GM18511 (cell line): Measurements from ENCODE around the gene FPGS.

ENCODE experiments used
- ATAC-seq: cut with Tn5 transposase; IDR thresholded peaks from one replicate; pipeline ENCODE4 v1.9.1; 2021; ENCODE audit warnings: mild to moderate bottlenecking, moderate library complexity; ENCODE audit not compliant: unreplicated experiment

FPGS gene

DNA sequence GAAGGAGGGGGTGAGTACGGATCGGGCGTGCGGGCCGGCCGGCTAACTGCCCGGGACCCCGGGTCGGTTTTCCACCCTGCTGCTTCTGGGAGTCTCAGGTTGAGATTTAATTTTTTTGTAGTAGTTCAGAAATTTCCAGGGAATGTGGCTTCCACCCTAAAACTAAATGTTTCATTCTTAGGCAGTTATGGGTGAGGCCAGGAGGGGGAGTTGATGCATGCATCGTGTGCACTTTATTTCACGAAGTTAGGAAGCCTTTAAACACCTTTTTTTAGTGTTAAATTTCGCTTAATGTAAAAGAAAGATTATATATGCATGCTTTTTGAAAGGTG lies 15.9 kb upstream of the FPGS start:
- no peak for ATAC-seq

DNA sequence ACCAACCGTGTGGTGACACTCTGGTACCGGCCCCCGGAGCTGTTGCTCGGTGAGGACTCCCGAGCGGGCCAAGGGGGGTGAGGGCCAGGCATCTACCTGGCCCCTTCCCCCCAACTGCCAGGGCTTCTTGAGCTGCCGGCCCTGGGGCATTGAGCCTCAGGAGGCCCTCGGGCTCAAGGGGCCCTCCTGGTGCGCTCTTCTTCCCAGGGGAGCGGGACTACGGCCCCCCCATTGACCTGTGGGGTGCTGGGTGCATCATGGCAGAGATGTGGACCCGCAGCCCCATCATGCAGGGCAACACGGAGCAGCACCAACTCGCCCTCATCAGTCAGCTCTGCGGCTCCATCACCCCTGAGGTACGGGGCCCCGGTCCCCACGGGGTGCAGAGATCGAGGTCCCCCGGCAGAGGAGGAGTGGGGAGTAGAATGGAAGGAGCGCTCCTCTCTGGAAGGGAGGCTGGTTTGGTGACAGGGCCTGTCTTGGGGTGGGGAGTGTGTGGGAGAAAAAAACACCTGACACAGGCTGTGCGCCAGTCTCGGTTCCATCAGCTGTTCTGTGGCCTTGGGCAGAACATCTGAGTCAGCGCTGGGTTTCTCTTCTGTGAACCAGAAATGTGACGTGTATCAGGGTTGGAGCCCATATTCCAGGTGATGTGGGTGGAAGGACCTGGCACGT lies 14.2 kb upstream of the FPGS start:
- no peak for ATAC-seq

DNA sequence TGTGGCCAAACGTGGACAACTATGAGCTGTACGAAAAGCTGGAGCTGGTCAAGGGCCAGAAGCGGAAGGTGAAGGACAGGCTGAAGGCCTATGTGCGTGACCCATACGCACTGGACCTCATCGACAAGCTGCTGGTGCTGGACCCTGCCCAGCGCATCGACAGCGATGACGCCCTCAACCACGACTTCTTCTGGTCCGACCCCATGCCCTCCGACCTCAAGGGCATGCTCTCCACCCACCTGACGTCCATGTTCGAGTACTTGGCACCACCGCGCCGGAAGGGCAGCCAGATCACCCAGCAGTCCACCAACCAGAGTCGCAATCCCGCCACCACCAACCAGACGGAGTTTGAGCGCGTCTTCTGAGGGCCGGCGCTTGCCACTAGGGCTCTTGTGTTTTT lies 13.5 kb upstream of the FPGS start:
- ATAC-seq = no peak

DNA sequence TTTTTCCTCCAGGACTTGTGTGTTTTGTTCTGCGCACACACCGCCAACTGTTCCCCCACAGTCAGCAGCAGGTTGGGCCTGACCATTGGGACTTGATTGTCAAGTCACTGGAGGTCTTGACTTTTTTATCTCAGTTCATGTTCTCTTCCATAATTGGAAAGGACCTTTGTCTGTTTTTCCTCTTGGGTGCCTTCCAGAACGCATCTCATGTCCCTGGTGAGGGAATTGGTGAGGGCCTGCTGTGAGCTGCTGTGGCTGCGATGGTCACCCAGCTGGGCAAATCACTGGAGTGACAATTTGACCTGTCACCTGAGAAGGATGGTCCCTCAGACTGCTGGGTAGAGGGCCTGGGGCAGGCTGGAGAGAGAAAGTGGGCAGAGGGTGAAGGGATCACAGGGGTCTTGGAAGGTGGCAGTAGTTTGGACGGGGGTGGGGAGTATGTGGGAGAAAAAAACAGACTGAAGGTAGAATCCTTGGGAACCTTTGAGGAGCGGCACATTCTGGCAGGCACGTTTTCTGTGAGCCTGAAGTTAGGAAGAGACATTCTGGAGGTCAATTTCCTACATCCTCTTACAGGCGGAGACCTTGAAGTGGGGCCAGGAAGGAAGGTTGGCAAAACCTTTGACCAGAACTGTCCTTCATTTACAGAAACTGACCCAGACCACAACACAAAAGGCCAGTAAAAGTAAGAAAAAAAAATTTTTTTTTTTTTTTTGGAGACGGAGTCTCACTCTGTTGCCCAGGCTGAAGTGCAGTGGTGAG lies 12.4 kb upstream of the FPGS start:
- ATAC-seq = no peak

DNA sequence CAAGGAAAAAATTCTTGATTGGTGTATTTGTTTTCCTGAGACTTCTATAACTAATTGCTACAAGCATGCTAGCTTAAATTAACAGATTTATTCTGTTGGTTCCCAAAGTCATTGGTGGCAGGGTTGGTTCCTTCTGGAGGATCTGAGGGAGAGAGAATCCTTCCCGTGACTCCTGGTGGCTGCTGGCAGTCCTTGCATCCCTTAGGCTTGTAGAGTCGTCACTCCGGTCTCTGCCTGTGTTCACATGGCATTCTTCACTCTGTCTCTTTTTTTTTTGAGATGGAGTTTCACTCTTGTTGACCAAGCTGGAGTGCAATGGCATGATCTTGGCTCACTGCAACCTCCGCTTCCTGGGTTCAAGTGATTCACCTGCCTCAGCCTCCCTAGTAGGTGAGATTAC lies 11.6 kb upstream of the FPGS start:
- no peak for ATAC-seq

DNA sequence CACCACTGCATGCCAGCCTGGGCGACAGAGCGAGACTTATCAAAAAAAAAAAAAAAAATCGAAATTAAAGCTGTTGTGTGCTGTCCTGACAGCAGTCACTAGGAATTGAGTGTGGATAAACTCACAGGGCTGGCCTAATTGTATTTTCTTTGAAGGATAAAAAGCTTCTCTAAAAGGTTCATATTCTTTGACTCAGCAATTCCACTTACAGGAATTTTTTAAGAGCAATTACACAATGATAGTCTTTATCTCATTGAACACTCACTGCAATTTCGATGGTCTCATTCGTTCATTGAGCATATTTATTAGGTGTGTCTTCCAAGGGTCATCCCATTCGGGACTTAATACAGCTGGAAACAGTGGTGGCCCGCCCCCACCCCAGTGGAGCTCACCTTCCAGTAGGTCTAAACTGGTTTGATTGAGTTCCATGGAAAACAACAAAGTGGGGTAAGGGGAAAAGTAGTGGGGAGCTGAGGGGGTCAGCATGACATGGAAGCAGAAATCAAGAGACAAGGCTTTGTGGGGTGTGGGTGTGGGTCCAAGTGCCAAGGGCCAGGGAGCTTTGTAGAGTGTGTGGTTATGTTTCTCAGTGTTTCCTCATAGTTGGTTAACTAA lies 10.2 kb upstream of the FPGS start:
- ATAC-seq = no peak

DNA sequence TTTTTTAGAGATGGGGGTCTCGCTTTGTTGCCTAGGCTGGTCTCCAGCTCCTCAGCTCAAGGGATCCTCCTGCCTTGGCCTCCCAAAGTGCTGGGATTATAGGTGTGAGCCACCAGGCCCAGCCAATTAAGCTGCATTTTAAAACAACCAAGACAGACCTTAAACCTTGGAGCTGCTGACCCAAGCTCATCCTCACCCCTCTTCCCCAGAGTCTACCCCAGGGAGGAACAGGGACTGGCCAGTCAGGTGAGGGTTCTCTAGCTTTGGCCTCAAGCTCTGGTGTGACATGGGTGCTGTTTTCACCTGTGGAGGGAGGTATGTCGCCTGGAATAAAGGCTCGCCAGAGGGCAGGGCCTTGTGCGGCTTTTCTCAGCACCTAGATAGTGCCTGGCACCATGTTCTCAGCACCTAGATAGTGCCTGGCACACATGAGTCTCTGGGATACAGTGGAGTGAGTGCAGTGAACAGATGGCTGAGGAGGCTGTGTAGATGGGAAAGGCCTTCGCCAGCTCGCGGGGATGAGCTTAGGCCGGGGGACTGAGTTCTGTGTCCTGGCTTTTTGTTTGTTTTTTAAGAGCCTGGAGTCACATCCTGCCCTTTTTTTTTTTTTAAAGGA lies 9.5 kb upstream of the FPGS start:
- ATAC-seq = no peak

DNA sequence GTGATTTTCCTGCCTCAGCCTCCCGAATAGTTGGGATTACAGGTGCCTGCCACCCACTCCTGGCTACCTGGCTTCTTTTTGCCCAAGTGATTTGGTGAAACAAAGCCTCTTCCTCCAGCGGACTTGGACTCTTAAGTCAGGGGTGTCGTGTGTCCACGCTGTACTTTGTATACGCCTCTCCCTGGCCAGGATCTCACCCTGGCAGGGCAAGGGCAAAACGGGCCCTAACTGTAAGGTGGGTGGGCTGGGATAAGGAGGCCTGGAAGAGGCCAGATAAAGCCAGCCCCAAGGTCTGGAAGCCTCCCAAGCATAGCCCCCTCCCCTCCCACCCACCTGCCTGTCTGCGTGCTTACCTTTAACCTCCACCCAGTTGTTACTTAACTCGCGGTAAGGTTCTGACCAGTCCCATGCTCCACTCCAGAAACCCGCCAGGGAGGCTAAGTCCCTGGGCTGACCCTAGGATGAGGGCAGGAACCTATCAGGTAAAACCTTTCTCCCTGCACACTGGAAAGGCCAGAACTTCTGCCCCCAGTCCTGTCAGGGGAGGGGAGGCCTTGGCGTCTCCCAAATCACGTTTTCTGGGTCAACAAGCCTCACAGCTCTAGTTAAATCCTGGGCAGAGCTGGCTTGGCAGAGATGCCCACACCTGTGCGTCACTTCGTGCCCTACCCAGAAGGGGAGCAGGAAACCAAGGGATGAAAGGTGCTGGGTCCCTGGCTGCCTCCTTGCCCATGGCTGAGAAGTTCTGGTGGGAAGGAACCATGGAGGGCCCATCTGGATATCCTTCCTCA lies 8.5 kb upstream of the FPGS start:
- ATAC-seq = no peak

DNA sequence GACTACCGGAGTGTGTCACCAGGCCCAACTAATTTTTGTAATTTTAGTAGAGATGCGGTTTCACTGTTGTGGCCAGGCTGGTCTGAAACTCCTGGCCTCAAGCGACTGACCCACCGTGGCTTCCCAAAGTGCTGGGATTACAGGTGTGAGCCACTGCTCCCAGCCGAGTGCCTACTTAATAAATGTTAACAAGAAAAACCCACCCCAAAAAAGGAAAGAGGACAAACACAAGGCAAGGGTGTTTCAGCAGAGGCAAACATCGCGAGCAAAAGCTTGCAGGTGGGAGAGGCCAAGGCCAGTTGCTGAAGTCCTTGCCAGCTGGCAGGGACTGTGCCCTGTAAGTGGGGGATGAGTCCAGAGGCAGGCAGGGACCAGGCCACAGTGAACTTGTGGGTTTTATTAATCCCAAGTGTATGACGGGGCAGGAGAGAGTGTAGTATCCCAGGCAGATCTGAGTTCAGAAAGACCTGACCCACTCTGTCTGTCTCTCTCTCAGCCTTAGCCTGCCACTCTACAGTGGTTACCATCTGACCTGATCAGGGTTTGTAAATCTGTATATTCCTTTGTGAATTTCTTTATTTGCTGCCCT lies 6.4 kb upstream of the FPGS start:
- ATAC-seq = no peak

DNA sequence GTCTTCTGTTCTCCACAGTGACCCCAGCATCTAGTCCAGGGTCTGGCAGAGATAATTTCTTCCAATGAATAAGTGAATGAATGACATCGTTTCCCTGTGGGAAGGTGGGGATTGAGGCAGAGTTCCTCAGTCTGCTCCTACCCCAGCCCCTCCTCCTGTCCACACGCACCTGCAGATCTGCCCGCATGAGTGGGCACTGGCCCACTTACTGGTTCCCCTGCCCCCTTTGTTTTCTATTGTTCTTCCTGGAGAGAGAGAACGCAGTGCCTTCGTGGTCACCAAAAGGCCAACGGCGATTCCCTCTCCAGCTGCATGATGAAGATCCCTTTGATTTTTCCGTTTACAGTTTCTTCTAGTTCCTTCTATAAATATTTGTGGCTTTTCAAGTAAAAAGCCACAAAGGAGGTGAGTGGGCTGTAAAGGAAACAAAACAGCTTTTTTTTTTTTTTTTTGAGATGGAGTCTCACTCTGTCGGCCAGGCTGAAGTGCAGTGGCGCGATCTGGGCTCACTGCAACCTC lies 5.8 kb upstream of the FPGS start:
- ATAC-seq = no peak

DNA sequence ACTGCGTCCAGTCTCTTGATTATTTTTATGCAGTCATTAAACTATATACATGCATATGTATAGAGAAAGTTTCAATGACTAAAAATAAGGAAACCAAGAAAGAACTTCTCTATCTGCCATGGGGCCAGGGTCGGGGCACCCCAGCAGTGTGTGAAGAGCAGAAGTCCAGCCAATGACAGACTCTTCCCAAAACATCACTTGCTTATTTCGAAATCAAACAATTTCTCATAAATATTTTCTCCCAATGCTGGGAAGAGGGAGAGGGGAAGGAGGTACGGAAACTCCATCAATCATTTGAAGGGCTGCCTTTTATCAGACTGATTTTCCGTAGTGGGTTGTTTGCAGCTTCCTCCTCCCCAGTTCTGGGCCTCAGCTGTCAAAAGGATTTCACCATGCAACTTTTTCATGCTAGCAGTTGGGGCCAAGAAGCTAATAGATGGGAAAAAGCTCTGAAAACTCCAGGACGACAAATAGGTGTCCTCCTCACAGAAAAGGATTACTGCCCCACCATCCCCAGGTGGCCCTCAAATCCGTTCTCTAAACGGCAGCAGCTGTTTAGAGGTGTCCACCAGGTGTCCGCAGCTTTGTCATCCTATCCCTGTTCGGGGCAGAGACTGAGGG lies 617 bp upstream of the FPGS start:
- peak; percentile 28 for ATAC-seq

DNA sequence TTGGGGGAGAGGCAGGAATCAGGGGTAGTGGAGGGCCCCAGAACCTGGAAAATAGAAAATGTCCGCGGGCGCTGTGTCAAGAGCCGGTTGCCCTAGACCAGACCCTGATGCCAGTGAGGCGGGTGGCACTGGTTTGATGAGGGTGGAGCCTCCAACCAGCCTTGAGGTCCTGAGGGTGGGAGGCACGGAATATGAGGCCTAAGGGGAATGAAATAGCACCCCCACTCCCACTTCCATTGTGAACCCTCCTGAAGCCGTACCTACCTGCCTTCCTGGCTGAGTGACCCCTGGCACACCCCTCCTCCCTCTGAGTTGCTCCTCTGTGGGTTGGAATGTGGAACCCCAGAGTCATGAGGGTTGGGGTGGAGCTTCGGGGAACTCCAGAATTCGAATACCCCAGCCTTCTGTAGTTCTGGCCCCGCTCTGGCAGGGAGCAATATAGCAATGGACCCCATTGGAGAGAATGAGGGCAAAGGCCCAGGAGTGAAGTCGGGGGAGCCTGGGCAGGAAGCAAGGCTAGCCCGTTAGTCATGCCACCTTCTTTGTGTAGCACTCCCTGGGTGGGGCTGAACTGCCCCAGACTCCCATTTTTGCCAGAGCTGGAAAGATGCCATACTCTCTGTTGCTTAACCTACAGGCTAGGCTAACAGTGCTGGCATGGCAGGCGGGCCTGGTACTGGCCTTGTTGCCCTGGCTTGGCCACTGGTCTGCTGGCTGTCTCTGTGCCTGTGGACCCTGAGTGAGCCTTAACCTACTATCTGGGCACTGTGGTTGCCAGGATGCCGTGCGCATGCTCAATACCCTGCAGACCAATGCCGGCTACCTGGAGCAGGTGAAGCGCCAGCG lies 1.0 kb downstream of the FPGS start:
- ATAC-seq = no peak

DNA sequence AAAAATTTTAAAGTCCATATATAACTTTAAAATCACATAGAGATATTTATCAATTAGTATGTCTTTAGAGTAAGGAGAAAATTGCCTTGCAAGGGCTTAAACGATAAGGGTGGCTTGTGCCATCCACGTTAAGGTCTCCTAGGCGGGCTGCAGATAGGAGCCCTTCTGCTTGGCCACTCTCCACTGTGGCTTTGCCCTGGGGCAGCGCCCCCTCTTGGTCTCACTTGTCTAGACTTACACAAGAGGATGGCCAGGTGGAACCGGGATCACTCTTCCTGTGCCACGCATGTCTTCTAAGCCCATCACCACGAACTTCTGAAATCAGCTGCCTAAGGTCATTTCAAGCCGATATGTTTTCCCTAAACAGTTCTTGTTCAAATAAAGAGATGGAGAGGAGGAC lies 2.9 kb downstream of the FPGS start:
- no peak for ATAC-seq

DNA sequence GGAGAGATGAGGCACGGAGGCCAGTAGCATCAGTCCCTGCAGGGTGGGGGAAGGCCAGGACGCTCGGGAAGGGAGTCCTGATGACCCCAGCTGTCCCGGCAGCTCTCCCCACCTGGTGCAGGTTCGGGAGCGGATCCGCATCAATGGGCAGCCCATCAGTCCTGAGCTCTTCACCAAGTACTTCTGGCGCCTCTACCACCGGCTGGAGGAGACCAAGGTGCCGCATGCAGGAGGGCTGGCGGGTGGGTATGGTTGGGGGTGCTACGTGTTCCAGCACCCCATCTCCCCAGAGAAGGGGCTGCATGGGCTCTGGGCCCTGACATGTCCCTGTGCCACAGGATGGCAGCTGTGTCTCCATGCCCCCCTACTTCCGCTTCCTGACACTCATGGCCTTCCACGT lies 4.2 kb downstream of the FPGS start:
- no peak for ATAC-seq

DNA sequence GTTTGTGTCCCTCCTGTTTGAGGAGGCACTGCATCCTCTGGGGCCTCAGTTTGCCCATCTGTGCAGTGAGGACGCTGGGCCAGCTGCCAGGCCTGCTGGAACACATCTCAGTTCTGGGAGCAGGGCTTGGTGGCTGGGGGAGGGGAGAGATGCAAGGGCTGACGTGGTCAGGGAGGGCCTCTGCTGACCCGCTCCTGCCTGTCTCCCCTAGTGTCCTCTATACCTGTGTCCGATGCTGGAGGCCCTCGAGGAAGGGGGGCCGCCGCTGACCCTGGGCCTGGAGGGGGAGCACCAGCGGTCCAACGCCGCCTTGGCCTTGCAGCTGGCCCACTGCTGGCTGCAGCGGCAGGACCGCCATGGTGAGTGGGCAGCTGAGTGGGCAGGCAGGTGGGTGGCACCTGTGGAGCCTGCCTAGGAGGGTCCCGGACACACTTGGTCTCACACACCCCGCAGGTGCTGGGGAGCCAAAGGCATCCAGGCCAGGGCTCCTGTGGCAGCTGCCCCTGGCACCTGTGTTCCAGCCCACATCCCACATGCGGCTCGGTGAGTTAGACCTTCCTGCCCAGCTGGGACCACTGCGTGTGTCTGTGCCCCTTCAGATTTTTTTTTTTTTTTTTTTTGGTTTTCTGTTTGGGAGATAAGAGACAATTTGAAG lies 5.8 kb downstream of the FPGS start:
- no peak for ATAC-seq

DNA sequence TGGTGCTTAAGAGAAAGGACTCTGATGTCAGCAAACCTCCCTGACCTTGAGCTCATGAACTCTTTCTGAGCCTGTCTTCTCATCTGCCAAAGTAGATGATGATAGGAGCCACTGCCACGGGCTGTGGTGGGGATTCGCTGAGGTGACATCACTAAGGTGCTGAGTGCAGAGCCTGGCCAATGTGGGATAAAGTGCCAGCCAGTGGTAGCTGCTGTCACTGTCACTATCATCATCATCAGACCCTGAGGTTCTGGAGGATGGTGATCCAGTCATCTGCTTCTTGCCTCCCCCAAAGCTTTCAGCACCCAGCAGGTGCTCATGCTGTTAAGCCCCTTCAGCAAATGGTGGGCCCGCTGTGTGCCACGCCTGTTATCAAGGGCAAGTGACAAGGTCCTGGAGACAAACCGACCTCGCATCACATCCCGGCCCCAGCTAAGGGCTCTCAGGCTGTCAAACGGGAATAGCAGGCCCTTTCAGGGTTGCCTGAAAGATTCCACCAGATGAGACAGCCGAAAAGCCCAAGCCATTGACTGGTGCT lies 6.4 kb downstream of the FPGS start:
- ATAC-seq = no peak

DNA sequence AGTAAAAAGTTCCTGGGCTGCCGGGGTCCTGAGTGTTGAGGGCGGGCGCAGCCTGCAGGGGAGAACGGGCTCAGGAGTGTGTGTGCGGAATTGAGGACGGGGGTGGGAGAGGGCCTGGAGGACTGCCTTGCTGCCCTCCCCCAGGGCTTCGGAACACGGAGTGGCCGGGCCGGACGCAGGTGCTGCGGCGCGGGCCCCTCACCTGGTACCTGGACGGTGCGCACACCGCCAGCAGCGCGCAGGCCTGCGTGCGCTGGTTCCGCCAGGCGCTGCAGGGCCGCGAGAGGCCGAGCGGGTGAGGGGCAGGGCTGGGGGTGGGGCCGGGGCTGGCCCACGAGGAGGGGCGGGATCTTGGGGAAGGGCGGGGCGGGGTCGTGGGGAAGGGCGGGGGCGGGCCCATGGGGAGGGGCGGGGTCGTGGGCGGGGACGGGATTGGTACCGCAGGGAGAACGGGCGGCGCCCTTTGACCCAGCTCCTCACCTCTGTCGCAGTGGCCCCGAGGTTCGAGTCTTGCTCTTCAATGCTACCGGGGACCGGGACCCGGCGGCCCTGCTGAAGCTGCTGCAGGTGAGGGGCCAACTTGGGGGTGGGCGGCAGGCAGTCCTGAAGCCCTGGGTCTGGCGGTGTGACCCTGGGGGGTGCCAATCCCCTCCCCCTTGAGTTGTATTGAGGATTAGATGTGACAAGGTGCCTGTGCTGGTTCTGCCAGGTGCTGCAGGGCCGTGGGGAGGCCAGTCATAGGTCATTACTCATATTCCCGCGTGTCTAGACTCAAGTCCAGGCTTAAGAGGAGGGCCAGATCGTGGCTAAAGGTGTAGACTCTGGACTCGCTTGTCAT lies 7.1 kb downstream of the FPGS start:
- no peak for ATAC-seq
